Muscle of leg (tissue), 11 donors: ENCODE results near the gene PECR. TPM values are rescaled to one million over a fixed set of nuclear protein-coding genes. Genes with fewer than 3 reads are reported as not detected.

Experiments
- DNase-seq: peaks from one replicate; pipeline ENCODE4 v3.0.0; 2013
- H3K27ac ChIP-seq: one replicate; pipeline ENCODE4 v1.5.1; 2013; ENCODE audit warnings: mild to moderate bottlenecking, low read length, control low read depth
- H3K27me3 ChIP-seq: one replicate; pipeline ENCODE4 v1.6.1; 2013; ENCODE audit warnings: low read length; ENCODE audit not compliant: control insufficient read depth, insufficient read depth
- H3K36me3 ChIP-seq: one replicate; pipeline ENCODE4 v1.6.1; 2013; ENCODE audit warnings: low read length; ENCODE audit not compliant: control insufficient read depth, insufficient read depth
- H3K4me1 ChIP-seq: one replicate; pipeline ENCODE4 v1.6.1; 2013; ENCODE audit warnings: low read length; ENCODE audit not compliant: control insufficient read depth, insufficient read depth
- H3K4me3 ChIP-seq: one replicate; pipeline ENCODE4 v1.5.1; 2013; ENCODE audit warnings: low read length, control low read depth
- H3K9me3 ChIP-seq: replicated peaks from 2 replicates; pipeline ENCODE4 v1.6.1; 2013; ENCODE audit warnings: low read depth, low read length; ENCODE audit not compliant: control insufficient read depth
- WGBS: methylation state at CpG from one replicate; pipeline ENCODE4 v1.1.5; 2013; ENCODE audit warnings: missing lambda C conversion rate; ENCODE audit not compliant: insufficient coverage; 5-methylcytosine and 5-hydroxymethylcytosine counted together
- polyA plus RNA-seq, 8 donors: library from polyadenylated mRNA; unstranded; fragments of 120-200 nt; gene quantifications; one replicate each; pipeline versions ENCODE4 v1.2.1 to v1.2.3, GENCODE V29; 2013; ENCODE audit warnings: inconsistent platforms in 1 of 8, low replicate concordance in 1 of 8; ENCODE audit not compliant: insufficient read length in 8 of 8, insufficient read depth in 1 of 8
- total RNA-seq: library from RNA; stranded (reverse); fragments of 120-200 nt; gene quantifications from one replicate; pipeline ENCODE4 v1.2.4, GENCODE V29; 2013

PECR gene
- total and polyA plus RNA-seq, 9 donors: 6.5 to 9.5 (median 7.7) TPM

- DNase-seq: no peak
- peaks cover 10% of the 10 kb centered on the region for H3K4me1 ChIP-seq
- H3K4me3 ChIP-seq: no peak overlapping the region
- H3K27ac ChIP-seq: peak overlapping the region; percentile 83
- no peaks in the 10 kb centered on the region for H3K9me3 ChIP-seq
- H3K27me3 ChIP-seq: no peaks in the 10 kb centered on the region
- 39% methylated on average over 7 of the region's 13 CpGs for WGBS
- peaks cover 16% of the 10 kb centered on the region for H3K36me3 ChIP-seq
Observed at GRCh38 chr2:216107760-216108159, 26.2 kb upstream of the PECR start.

GRCh38 chr2:216107320-216107719 lies 25.7 kb upstream of the PECR start:
- Histone ChIP-seq H3K36me3 (peaks cover 11% of the 10 kb centered on the region), H3K4me3 (no peak overlapping the region), H3K4me1 (peaks cover 10% of the 10 kb centered on the region), H3K27me3 (no peaks in the 10 kb centered on the region), H3K27ac (no peak overlapping the region), H3K9me3 (no peaks in the 10 kb centered on the region)
- DNase-seq: no peak
- WGBS: 100% methylated on average over 2 of the region's 8 CpGs

- no peak for DNase-seq
- Histone ChIP-seq H3K27me3 (no peaks in the 10 kb centered on the region), H3K4me3 (no peak overlapping the region), H3K9me3 (no peaks in the 10 kb centered on the region), H3K36me3 (peaks cover 10% of the 10 kb centered on the region), H3K4me1 (peaks cover 7% of the 10 kb centered on the region), H3K27ac (no peak overlapping the region)
- no CpG with 5 or more reads among the region's 3 CpGs for WGBS
Observed at GRCh38 chr2:216104691-216105090, 23.1 kb upstream of the PECR start.

- Histone ChIP-seq H3K36me3 (peaks cover 13% of the 10 kb centered on the region), H3K4me1 (peaks cover 3% of the 10 kb centered on the region), H3K9me3 (no peaks in the 10 kb centered on the region), H3K27ac (no peak overlapping the region), H3K27me3 (no peaks in the 10 kb centered on the region), H3K4me3 (no peak overlapping the region)
- DNase-seq: no peak
- whole genome bisulfite sequencing: no CpG with 5 or more reads among the region's 1 CpG
Observed at GRCh38 chr2:216103213-216103612, 21.6 kb upstream of the PECR start.

GRCh38 chr2:216101109-216101508 lies 19.5 kb upstream of the PECR start:
- Histone ChIP-seq H3K27me3 (no peaks in the 10 kb centered on the region), H3K27ac (no peak overlapping the region), H3K4me1 (no peaks in the 10 kb centered on the region), H3K4me3 (no peak overlapping the region), H3K9me3 (no peaks in the 10 kb centered on the region), H3K36me3 (peaks cover 13% of the 10 kb centered on the region)
- DNase-seq: no peak
- WGBS: 97% methylated on average over 3 of the region's 4 CpGs

- DNase-seq: no peak
- Histone ChIP-seq H3K9me3 (no peaks in the 10 kb centered on the region), H3K4me3 (no peak overlapping the region), H3K4me1 (no peaks in the 10 kb centered on the region), H3K27ac (no peak overlapping the region), H3K36me3 (peaks cover 13% of the 10 kb centered on the region), H3K27me3 (no peaks in the 10 kb centered on the region)
- WGBS: 94% methylated on average over 9 of the region's 9 CpGs
Observed at GRCh38 chr2:216098421-216099334, 17.1 kb upstream of the PECR start.

- Histone ChIP-seq H3K4me1 (no peaks in the 10 kb centered on the region), H3K9me3 (no peaks in the 10 kb centered on the region), H3K4me3 (no peak overlapping the region), H3K27me3 (no peaks in the 10 kb centered on the region), H3K36me3 (peaks cover 3% of the 10 kb centered on the region), H3K27ac (no peak overlapping the region)
- no peak for DNase-seq
- 66% methylated on average over 2 of the region's 3 CpGs for WGBS
Observed at GRCh38 chr2:216094701-216095100, 13.1 kb upstream of the PECR start.

- Histone ChIP-seq H3K27me3 (no peaks in the 10 kb centered on the region), H3K36me3 (no peaks in the 10 kb centered on the region), H3K4me1 (no peaks in the 10 kb centered on the region), H3K9me3 (no peaks in the 10 kb centered on the region), H3K27ac (no peak overlapping the region), H3K4me3 (no peak overlapping the region)
- WGBS: no CpG with 5 or more reads among the region's 2 CpGs
- DNase-seq: no peak
Observed at GRCh38 chr2:216092646-216093045, 11.0 kb upstream of the PECR start.

- no peaks in the 10 kb centered on the region for H3K36me3 ChIP-seq
- H3K9me3 ChIP-seq: no peaks in the 10 kb centered on the region
- WGBS: no CpG with 5 or more reads among the region's 1 CpG
- DNase-seq: no peak
- H3K4me1 ChIP-seq: peaks cover 3% of the 10 kb centered on the region
- H3K27me3 ChIP-seq: no peaks in the 10 kb centered on the region
- no peak overlapping the region for H3K4me3 ChIP-seq
- H3K27ac ChIP-seq: no peak overlapping the region
Observed at GRCh38 chr2:216090369-216090786, 8.8 kb upstream of the PECR start.

- no CpG with 5 or more reads among the region's 2 CpGs for WGBS
- Histone ChIP-seq H3K4me3 (no peak overlapping the region), H3K27me3 (peaks cover 2% of the 10 kb centered on the region), H3K36me3 (no peaks in the 10 kb centered on the region), H3K4me1 (peaks cover 31% of the 10 kb centered on the region), H3K9me3 (no peaks in the 10 kb centered on the region), H3K27ac (no peak overlapping the region)
- DNase-seq: no peak
Observed at GRCh38 chr2:216086207-216086893, 4.7 kb upstream of the PECR start.
